Upper lobe of right lung (tissue), 1 donor: Measurements from ENCODE around the gene PIP5K1C. TPM values are rescaled to one million over a fixed set of nuclear protein-coding genes. Genes with fewer than 3 reads are reported as not detected.

Source experiments
- ATAC-seq: fragments of 200-7000 bp; cut with Tn5 transposase; one replicate; pipeline ENCODE4 v1.9.1; 2020; ENCODE audit warnings: mild to moderate bottlenecking, moderate library complexity
- DNase-seq: peaks from one replicate; pipeline ENCODE4 v3.0.0-alpha.2; 2020
- H3K27ac ChIP-seq: fragments of 200-600 bp; one replicate; pipeline ENCODE4 v1.8.0; 2022
- H3K27me3 ChIP-seq: fragments of 200-600 bp; one replicate; pipeline ENCODE4 v1.8.0; 2022; ENCODE audit warnings: mild to moderate bottlenecking
- H3K36me3 ChIP-seq: fragments of 200-600 bp; one replicate; pipeline ENCODE4 v1.8.0; 2022
- H3K4me1 ChIP-seq: fragments of 200-600 bp; one replicate; pipeline ENCODE4 v1.8.0; 2022
- H3K4me3 ChIP-seq: fragments of 200-600 bp; one replicate; pipeline ENCODE4 v1.8.0; 2022; ENCODE audit warnings: mild to moderate bottlenecking
- H3K9me3 ChIP-seq: fragments of 200-600 bp; one replicate; pipeline ENCODE4 v1.8.0; 2022
- CTCF ChIP-seq: fragments of 200-600 bp; IDR thresholded peaks from one replicate; pipeline ENCODE4 v1.8.0; 2022; ENCODE audit warnings: antibody characterized with exemption
- intact Hi-C: fragments of 100-400 bp; cut with DNase I; formaldehyde crosslinking; loops from one replicate; pipeline ENCODE4 v1.11.0; 2022
- total RNA-seq: library from RNA; stranded (reverse); fragmentation: NEBNext Ultra II Directional; extraction: Animal tissue kit (Norgen Biotek cat#: 25700); gene quantifications from one replicate; pipeline ENCODE4 v1.2.1, GENCODE V29; 2021
- donor health status: DM: no; HTN: yes; CAD: no; lungs with severe emphysema.

Gene PIP5K1C
- total RNA-seq, 1 donor from 2014 or later, result 42.1 TPM

- H3K27ac ChIP-seq, result no peak overlapping the region
- intact Hi-C loops, result loop anchor here (10.0 kb wide), 1 partner anchor 73 kb away; no protein-coding TSS in a partner anchor
- no peak overlapping the region for H3K4me3 ChIP-seq
- peaks cover 37% of the 10 kb centered on the region for H3K36me3 ChIP-seq
- ATAC-seq, result no peak
- no peaks in the 10 kb centered on the region for H3K27me3 ChIP-seq
- no peaks in the 10 kb centered on the region for H3K9me3 ChIP-seq
- TF ChIP-seq CTCF, result no peak
- no peak for DNase-seq
- no peaks in the 10 kb centered on the region for H3K4me1 ChIP-seq
Measured at GRCh38 chr19:3617463-3617862, 82.8 kb downstream of the PIP5K1C start.

GRCh38 chr19:3615524-3616135, 84.6 kb downstream of the PIP5K1C start:
- Histone ChIP-seq H3K27ac (no peak overlapping the region), H3K36me3 (peaks cover 39% of the 10 kb centered on the region), H3K4me3 (no peak overlapping the region), H3K4me1 (no peaks in the 10 kb centered on the region), H3K27me3 (no peaks in the 10 kb centered on the region), H3K9me3 (no peaks in the 10 kb centered on the region)
- TF ChIP-seq CTCF, result no peak
- DNase-seq (no peak), ATAC-seq (no peak)
- intact Hi-C loops, result loop anchor here (10.0 kb wide), 1 partner anchor 71 kb away; no protein-coding TSS in a partner anchor

- TF ChIP-seq CTCF, result no peak
- no peak for ATAC-seq
Measured at GRCh38 chr19:3614858-3615505, 85.3 kb downstream of the PIP5K1C start.

GRCh38 chr19:3613818-3614661, 86.2 kb downstream of the PIP5K1C start:
- TF ChIP-seq CTCF, result no peak
- DNase-seq, result no peak
- H3K36me3 ChIP-seq, result peaks cover 30% of the 10 kb centered on the region

More at GRCh38 chr19:3614858-3615505, 85.3 kb downstream of the PIP5K1C start:
- Histone ChIP-seq H3K36me3 (peaks cover 34% of the 10 kb centered on the region), H3K9me3 (no peaks in the 10 kb centered on the region), H3K27ac (no peak overlapping the region), H3K27me3 (no peaks in the 10 kb centered on the region), H3K4me1 (no peaks in the 10 kb centered on the region), H3K4me3 (no peak overlapping the region)
- intact Hi-C loops, result loop anchor here (10.0 kb wide), 1 partner anchor 70 kb away; no protein-coding TSS in a partner anchor
- DNase-seq, result no peak

GRCh38 chr19:3612901-3613741, 87.1 kb downstream of the PIP5K1C start:
- peaks cover 13% of the 10 kb centered on the region for H3K4me1 ChIP-seq
- DNase-seq (no peak), ATAC-seq (no peak)
- intact Hi-C loops, result loop anchor here (10.0 kb wide), 1 partner anchor 68 kb away; no protein-coding TSS in a partner anchor
- H3K36me3 ChIP-seq, result peaks cover 30% of the 10 kb centered on the region
- H3K27me3 ChIP-seq, result no peaks in the 10 kb centered on the region
- H3K9me3 ChIP-seq, result no peaks in the 10 kb centered on the region
- no peak overlapping the region for H3K4me3 ChIP-seq
- H3K27ac ChIP-seq, result no peak overlapping the region
- TF ChIP-seq CTCF, result no peak

More at GRCh38 chr19:3613818-3614661, 86.2 kb downstream of the PIP5K1C start:
- no peak for ATAC-seq
- H3K4me3 ChIP-seq, result no peak overlapping the region
- intact Hi-C loops, result loop anchor here (10.0 kb wide), 1 partner anchor 69 kb away; no protein-coding TSS in a partner anchor
- no peaks in the 10 kb centered on the region for H3K27me3 ChIP-seq
- H3K9me3 ChIP-seq, result no peaks in the 10 kb centered on the region
- H3K4me1 ChIP-seq, result peaks cover 4% of the 10 kb centered on the region
- H3K27ac ChIP-seq, result no peak overlapping the region
